ENCODE measurements around the gene WWOX.

GRCh38 chr16:79158337-79158736 is 1058.9 kb downstream of the WWOX start:
- TF ChIP-seq CTCF (optimal IDR thresholded peaks at IDR 0.05 in 1 of 3, IDR thresholded peaks at IDR 0.05 in 1 of 3, conservative IDR thresholded peaks at IDR 0.05 in 1 of 3; ENCODE audit: extremely low read depth in 1 of 3, insufficient read depth in 2 of 3, low read length in 3 of 3) (no peak), EZH2 (IDR thresholded peaks at IDR 0.05; ENCODE audit: low read length) (no peak)

All from keratinocyte (primary cell).